NT2/D1 (cell line): ENCODE measurements around the gene SURF2.
"Not testable (repeated sequence)": the region's sequence is repeated elsewhere in the genome, so short reads cannot be mapped to it uniquely, and the experiment has no call there.

Experiments
- DNase-seq: peaks from one replicate; pipeline ENCODE4 v3.0.0-alpha.2; 2011; ENCODE audit warnings: low read depth, low spot score
- H3K27me3 ChIP-seq: 2 replicates; pipeline ENCODE4 v1.6.0; 2011; ENCODE audit warnings: mild to moderate bottlenecking; ENCODE audit not compliant: insufficient read length, insufficient read depth
- H3K36me3 ChIP-seq: 2 replicates; pipeline ENCODE4 v1.6.1; 2011; ENCODE audit warnings: mild to moderate bottlenecking, low read length, mixed read lengths; ENCODE audit not compliant: insufficient read depth, insufficient read length
- H3K4me1 ChIP-seq: 2 replicates; pipeline ENCODE4 v1.5.1; 2011; ENCODE audit not compliant: insufficient read depth, insufficient read length
- H3K4me3 ChIP-seq: 2 replicates; pipeline ENCODE4 v1.5.1; 2011; ENCODE audit warnings: low read depth; ENCODE audit not compliant: insufficient read length
- H3K9ac ChIP-seq: 2 replicates; pipeline ENCODE4 v1.6.0; 2011; ENCODE audit warnings: low read depth; ENCODE audit not compliant: insufficient read length
- H3K9me3 ChIP-seq: 2 replicates; pipeline ENCODE4 v1.5.1; 2011; ENCODE audit warnings: mild to moderate bottlenecking, low read length; ENCODE audit not compliant: insufficient read depth
- SUZ12 ChIP-seq: IDR thresholded peaks from 2 replicates; pipeline ENCODE4 v1.6.1; 2011; ENCODE audit not compliant: insufficient read length, insufficient read depth; ENCODE audit errors: extremely low read depth
- YY1 ChIP-seq: IDR thresholded peaks from 2 replicates; pipeline ENCODE4 v1.6.1; 2011; ENCODE audit not compliant: insufficient read length, insufficient read depth
- ZNF274 ChIP-seq: IDR thresholded peaks from 2 replicates; pipeline ENCODE4 v1.6.1; 2011; ENCODE audit warnings: mild to moderate bottlenecking, low read depth, low read length

SURF2 gene

DNA sequence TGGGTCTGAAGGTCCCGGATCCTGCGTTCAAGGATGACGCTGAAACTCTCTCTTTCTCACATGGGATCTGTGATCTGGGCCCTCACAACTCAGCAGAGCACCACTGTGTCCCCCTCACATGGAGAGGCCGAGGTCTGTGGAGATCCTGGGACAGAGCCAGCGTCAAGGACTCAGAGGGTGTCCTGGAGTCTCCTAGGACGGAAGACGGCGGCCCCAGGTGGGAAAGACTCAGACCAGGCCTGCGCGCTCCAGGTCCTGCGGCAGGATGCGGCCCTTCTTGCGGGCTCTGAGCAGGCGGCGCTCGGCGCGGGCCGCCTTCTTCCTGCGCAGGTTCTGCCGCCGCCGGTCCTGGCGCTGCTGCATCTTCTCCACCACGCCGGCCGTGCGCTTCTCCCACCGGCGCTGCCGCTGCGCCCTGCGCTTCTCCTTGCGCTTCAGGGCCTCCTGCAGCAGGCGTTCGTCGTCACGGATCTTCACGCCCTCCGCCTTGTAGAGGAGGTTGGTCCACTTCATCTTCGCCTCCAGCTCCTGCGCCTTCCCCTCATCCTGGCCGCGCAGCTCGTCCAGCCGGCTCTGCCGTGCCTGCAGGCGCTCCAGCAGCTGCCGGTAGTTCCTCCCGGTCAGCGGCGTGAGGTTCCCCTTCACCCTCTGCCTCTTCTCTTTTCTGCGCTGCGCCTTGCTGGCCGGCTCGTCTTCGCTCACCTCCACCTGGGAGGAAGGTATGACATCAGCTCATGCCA, 24.5 kb upstream of the SURF2 start:
- H3K9ac ChIP-seq = no peak overlapping the region
- H3K27me3 ChIP-seq = no peaks in the 10 kb centered on the region
- H3K36me3 ChIP-seq = peaks cover 54% of the 10 kb centered on the region
- H3K4me3 ChIP-seq = no peak overlapping the region
- DNase-seq = no peak
- peaks cover 3% of the 10 kb centered on the region; the same call in 1 of the 2 replicates for H3K9me3 ChIP-seq
- peaks cover 13% of the 10 kb centered on the region for H3K4me1 ChIP-seq
- TF ChIP-seq SUZ12 = no peak
- no peak for TF ChIP-seq YY1
- TF ChIP-seq ZNF274 = no peak

DNA sequence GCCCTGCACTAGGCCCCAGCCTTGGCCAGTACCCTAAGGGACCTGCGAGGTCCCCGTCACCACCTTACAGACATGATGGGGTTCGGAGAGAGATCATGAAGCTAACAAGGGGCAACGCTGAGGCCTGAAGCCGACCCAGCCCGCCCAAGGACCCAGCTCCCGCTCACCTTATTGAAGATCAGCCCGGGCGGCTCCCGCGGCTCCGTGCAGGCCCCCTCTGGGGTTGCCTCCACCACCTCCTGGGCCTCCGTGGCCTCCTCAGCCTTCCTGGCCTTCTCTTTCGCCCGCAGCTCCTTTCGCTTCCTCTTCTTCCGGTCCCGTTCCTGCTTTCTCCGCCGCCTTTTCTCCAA, 24.0 kb upstream of the SURF2 start:
- Histone ChIP-seq H3K4me1 (peaks cover 13% of the 10 kb centered on the region), H3K9me3 (peaks cover 3% of the 10 kb centered on the region; the same call in 1 of the 2 replicates), H3K27me3 (no peaks in the 10 kb centered on the region), H3K9ac (no peak overlapping the region), H3K4me3 (no peak overlapping the region), H3K36me3 (peaks cover 54% of the 10 kb centered on the region)
- TF ChIP-seq SUZ12 (no peak), YY1 (no peak), ZNF274 (no peak)
- DNase-seq = no peak

DNA sequence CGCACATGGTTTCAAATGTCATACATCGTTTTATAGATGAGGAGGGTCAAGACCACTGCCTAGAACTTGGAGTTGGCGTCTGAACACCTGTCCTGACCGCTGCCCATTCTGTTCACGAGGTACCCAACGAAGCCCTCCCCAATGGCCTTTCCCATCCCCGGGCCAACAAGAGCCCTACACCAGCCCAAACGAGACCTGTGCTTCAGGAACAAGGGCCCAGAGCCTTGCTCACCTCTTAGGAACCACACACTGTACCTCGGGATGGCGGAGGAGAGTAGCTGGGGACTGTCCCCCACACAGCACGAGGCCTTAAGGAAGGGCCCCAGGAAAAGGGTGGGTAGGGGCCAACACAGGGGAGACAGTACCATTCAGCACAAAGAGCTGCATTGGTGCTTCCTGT, 23.3 kb upstream of the SURF2 start:
- Histone ChIP-seq H3K36me3 (peaks cover 58% of the 10 kb centered on the region), H3K9ac (no peak overlapping the region), H3K4me3 (no peak overlapping the region), H3K27me3 (no peaks in the 10 kb centered on the region), H3K4me1 (peaks cover 13% of the 10 kb centered on the region), H3K9me3 (peaks cover 1% of the 10 kb centered on the region; the same call in 1 of the 2 replicates)
- DNase-seq = no peak
- TF ChIP-seq ZNF274 (no peak), SUZ12 (no peak), YY1 (no peak)

DNA sequence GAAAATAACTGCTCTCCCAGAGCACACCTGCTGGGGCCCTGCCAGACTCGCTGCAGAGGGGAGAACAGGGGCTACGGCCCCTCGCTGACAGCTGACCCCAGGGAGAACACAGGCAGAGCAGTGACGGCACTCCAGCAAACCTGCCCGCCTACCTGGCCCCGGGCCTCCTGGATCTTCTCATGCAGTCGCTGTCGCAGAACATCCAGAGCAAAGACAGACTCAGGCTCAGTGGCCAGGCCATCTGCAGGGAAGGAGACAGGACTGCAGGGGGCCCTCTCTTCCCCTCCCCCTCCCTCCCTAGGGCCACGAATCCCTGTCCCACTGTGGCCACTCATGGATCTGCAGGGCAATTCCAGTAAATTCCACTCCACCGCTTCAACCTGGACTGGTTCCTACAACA, 22.8 kb upstream of the SURF2 start:
- TF ChIP-seq YY1 (no peak), SUZ12 (no peak), ZNF274 (no peak)
- peak overlapping the region; percentile 71 for H3K9ac ChIP-seq
- no peaks in the 10 kb centered on the region for H3K9me3 ChIP-seq
- peaks cover 60% of the 10 kb centered on the region for H3K36me3 ChIP-seq
- H3K4me3 ChIP-seq = peak overlapping the region; percentile 25
- H3K27me3 ChIP-seq = no peaks in the 10 kb centered on the region
- peaks cover 13% of the 10 kb centered on the region for H3K4me1 ChIP-seq
- DNase-seq = no peak

DNA sequence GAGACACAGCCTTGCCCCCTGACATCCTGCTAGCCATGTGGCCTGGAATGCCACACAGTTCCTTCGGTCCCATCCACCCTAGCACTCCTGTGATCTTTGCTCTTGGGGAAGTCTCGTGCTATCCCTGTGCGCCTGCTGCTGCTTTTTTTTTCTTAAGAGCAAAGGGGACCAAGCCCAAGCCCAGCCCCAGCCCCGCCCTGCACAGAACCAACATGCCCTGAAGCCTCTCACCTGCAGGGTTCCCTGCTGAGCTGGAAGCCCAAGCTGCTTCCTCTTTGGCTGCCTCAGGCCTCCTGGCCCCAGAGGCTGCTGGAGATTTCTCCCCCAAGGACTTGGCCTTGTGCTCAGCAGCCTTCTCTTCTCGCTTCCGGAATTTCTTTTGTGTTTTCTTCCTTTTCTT, 22.2 kb upstream of the SURF2 start:
- Histone ChIP-seq H3K4me1 (peaks cover 13% of the 10 kb centered on the region), H3K9me3 (no peaks in the 10 kb centered on the region), H3K27me3 (no peaks in the 10 kb centered on the region), H3K36me3 (peaks cover 66% of the 10 kb centered on the region), H3K9ac (peak overlapping the region; percentile 71), H3K4me3 (peak overlapping the region; percentile 25)
- no peak for TF ChIP-seq ZNF274
- TF ChIP-seq YY1 = no peak
- no peak for TF ChIP-seq SUZ12
- no peak for DNase-seq

DNA sequence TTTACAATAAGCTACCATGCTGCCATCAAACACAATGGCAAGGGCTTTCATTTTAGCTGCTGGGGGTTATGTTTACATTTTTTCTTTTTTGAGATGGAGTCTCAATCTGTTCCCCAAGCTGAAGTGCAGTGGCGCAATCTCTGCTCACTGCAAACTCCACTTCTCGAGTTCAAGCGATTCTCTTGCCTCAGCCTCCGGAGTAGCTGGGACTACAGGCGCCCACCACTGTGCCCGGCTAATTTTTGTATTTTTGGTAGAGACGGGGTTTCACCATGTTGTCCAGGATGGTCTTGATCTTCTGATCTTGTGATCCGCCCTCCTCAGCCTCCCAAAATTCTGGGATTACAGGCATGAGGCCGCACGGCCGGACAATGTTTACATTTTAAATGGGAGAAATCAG, 21.5 kb upstream of the SURF2 start:
- Histone ChIP-seq H3K9ac (peak overlapping the region; percentile 94), H3K4me3 (peak overlapping the region; percentile 85), H3K36me3 (peaks cover 73% of the 10 kb centered on the region), H3K4me1 (peaks cover 13% of the 10 kb centered on the region)
- DNase-seq, H3K9me3 ChIP-seq, H3K27me3 ChIP-seq: not testable (repeated sequence)

DNA sequence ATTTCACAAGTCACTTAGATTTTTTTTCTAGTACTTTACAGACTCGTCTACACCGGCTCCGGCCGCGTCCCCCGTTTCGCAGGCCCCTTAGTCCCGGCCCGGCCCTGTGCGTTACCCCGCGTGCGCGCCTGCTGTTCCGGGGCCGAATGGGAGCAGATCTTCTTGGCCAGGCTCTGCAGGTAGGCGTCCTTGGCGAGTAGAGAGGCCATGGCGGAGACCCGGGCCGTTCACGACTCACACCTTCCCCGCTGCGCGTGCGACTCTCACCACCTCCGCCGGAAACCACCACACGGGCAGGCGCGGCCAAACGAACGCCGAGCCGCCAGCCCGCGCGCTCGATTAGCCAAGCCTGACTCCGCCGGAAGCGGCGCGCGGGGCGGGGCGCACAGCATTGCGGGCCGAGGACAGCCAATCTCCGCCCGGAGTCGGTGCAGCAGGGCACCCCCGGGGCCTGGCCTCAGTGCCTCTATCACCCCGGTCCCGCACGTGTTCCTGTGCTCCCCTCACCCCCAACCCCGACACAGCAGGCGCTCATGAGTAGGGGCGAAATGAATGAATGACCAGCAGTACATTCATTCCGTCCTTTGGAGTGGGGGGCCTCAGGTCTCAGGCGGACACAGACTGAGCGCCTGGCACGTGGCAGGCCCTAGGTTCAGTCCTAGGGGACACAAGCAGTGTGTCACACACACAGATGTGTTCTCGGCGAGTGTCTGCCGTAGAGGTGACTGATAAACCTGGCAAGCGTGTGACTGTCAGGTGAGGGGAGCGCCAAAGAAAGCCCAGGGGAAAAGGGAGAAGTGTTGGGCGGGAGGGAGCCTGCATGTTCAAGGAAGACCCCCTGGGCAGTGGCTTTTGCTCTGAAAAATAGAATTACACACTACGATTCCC, 20.2 kb upstream of the SURF2 start, which contains the start of gene SURF6:
TSS of gene SURF6 (minus strand) at position 265 of the 888 bp plus-strand sequence. CDS start at position 209, 56 bp downstream.
- peak; percentile 93 for DNase-seq
- Histone ChIP-seq H3K4me3 (peak within 1 kb of the TSS; percentile 85), H3K4me1 (peaks cover 13% of the 10 kb centered on the region), H3K36me3 (peaks cover 73% of the 10 kb centered on the region), H3K9ac (peak within 1 kb of the TSS; percentile 94), H3K9me3 (no peaks in the 10 kb centered on the region), H3K27me3 (no peaks in the 10 kb centered on the region)
- TF ChIP-seq YY1 = peak; percentile 35
- no peak for TF ChIP-seq ZNF274
- no peak for TF ChIP-seq SUZ12
